HEK293 (cell line): ENCODE measurements around the gene ACE2.

Source experiments
- CTCF ChIA-PET: fragments of 350-600 bp; formaldehyde crosslinking; extraction: SDS; loops from one replicate; lab custom pipeline; 2021; ENCODE audit warnings: antibody characterized with exemption; lab: Yijun Ruan, JAX
- POLR2A ChIA-PET: fragments of 300-600 bp; formaldehyde crosslinking; extraction: SDS; loops from one replicate; lab custom pipeline; 2020; ENCODE audit warnings: antibody characterized with exemption, inconsistent platforms; lab: Yijun Ruan, JAX
- H3K27ac ChIP-seq: fragments of 200-500 bp; sonication (Bioruptor generic); 2 replicates; pipeline ENCODE4 v1.5.1; 2014; ENCODE audit warnings: low read depth, low read length, control low read depth, inconsistent platforms; ENCODE audit errors: extremely low read depth
- H3K36me3 ChIP-seq, 2 experiments: fragments of 200-500 bp in 1 of 2; sonication (Bioruptor generic) in 1 of 2; 1 replicate in 1 of 2; 2 replicates in 1 of 2; pipeline ENCODE4 v1.5.1; 2014 to 2017; ENCODE audit warnings: inconsistent platforms in 2 of 2, low read length in 2 of 2; ENCODE audit not compliant: control insufficient read depth in 2 of 2, insufficient read depth in 1 of 2
- H3K4me1 ChIP-seq: fragments of 200-500 bp; sonication (Bioruptor generic); 2 replicates; pipeline ENCODE4 v1.5.1; 2014; ENCODE audit warnings: mild to moderate bottlenecking, low read length, inconsistent platforms; ENCODE audit not compliant: control insufficient read depth, insufficient read depth
- H3K4me3 ChIP-seq: 2 replicates; pipeline ENCODE4 v1.5.1; 2011; ENCODE audit warnings: low read depth, mild to moderate bottlenecking, control low read depth, low read length, moderate library complexity
- H3K9me3 ChIP-seq: fragments of 200-500 bp; sonication (Bioruptor generic); 2 replicates; pipeline ENCODE4 v1.5.1; 2014; ENCODE audit warnings: low read depth, low read length, inconsistent platforms; ENCODE audit not compliant: control insufficient read depth, insufficient read depth
- MZF1 ChIP-seq: fragments of 450-650 bp; formaldehyde crosslinking; IDR thresholded peaks from 2 replicates; pipeline ENCODE4 v1.5.1; 2017; ENCODE audit warnings: missing biosample characterization, missing genetic modification characterization, borderline replicate concordance
- PRDM2 ChIP-seq: fragments of 450-650 bp; formaldehyde crosslinking; IDR thresholded peaks from 2 replicates; pipeline ENCODE4 v1.5.1; 2016; ENCODE audit warnings: missing biosample characterization, missing genetic modification characterization, borderline replicate concordance
- SALL2 ChIP-seq: fragments of 450-650 bp; formaldehyde crosslinking; IDR thresholded peaks from 2 replicates; pipeline ENCODE4 v1.5.0; 2017; ENCODE audit warnings: missing biosample characterization, mild to moderate bottlenecking, missing genetic modification characterization, borderline replicate concordance
- SCRT2 ChIP-seq: fragments of 450-650 bp; formaldehyde crosslinking; IDR thresholded peaks from 2 replicates; pipeline ENCODE4 v1.5.1; 2016; ENCODE audit warnings: missing biosample characterization, missing genetic modification characterization
- SP2 ChIP-seq: fragments of 450-650 bp; formaldehyde crosslinking; IDR thresholded peaks from 2 replicates; pipeline ENCODE4 v1.5.1; 2016; ENCODE audit warnings: missing biosample characterization, missing genetic modification characterization
- ZFP41 ChIP-seq: fragments of 450-650 bp; formaldehyde crosslinking; IDR thresholded peaks from 2 replicates; pipeline ENCODE4 v1.5.1; 2016; ENCODE audit warnings: missing biosample characterization, missing genetic modification characterization, borderline replicate concordance
- ZNF121 ChIP-seq: fragments of 450-650 bp; formaldehyde crosslinking; IDR thresholded peaks from 2 replicates; pipeline ENCODE4 v1.5.1; 2016; ENCODE audit warnings: missing biosample characterization, missing genetic modification characterization
- ZNF140 ChIP-seq: fragments of 450-650 bp; formaldehyde crosslinking; IDR thresholded peaks from 2 replicates; pipeline ENCODE4 v1.5.1; 2016; ENCODE audit warnings: missing biosample characterization, missing genetic modification characterization
- ZNF211 ChIP-seq: fragments of 450-650 bp; formaldehyde crosslinking; IDR thresholded peaks from 2 replicates; pipeline ENCODE4 v1.5.1; 2016; ENCODE audit warnings: low read depth, missing biosample characterization, missing genetic modification characterization
- ZNF266 ChIP-seq: fragments of 450-650 bp; formaldehyde crosslinking; IDR thresholded peaks from 2 replicates; pipeline ENCODE4 v1.5.1; 2016; ENCODE audit warnings: missing biosample characterization, missing genetic modification characterization, low read depth
- ZNF362 ChIP-seq: fragments of 450-650 bp; formaldehyde crosslinking; IDR thresholded peaks from 2 replicates; pipeline ENCODE4 v1.5.1; 2016; ENCODE audit warnings: missing biosample characterization, missing genetic modification characterization
- ZNF473 ChIP-seq: fragments of 450-650 bp; formaldehyde crosslinking; IDR thresholded peaks from 2 replicates; pipeline ENCODE4 v1.5.1; 2017; ENCODE audit warnings: missing biosample characterization, missing genetic modification characterization
- ZNF529 ChIP-seq: fragments of 450-650 bp; formaldehyde crosslinking; IDR thresholded peaks from 2 replicates; pipeline ENCODE4 v1.5.1; 2017; ENCODE audit warnings: missing genetic modification characterization, missing biosample characterization; ENCODE audit not compliant: insufficient replicate concordance
- ZNF555 ChIP-seq: fragments of 450-650 bp; formaldehyde crosslinking; conservative IDR thresholded peaks from 2 replicates; pipeline ENCODE4 v1.5.1; 2017; ENCODE audit warnings: missing biosample characterization, mild to moderate bottlenecking, missing genetic modification characterization, inconsistent platforms
- ZNF561 ChIP-seq: fragments of 450-650 bp; IDR thresholded peaks from 2 replicates; pipeline ENCODE4 v1.5.1; 2018; ENCODE audit warnings: missing biosample characterization, missing genetic modification characterization, borderline replicate concordance
- ZNF610 ChIP-seq: fragments of 450-650 bp; formaldehyde crosslinking; IDR thresholded peaks from 2 replicates; pipeline ENCODE4 v1.5.1; 2016; ENCODE audit warnings: missing biosample characterization, missing genetic modification characterization, borderline replicate concordance
- ZNF776 ChIP-seq: fragments of 450-650 bp; formaldehyde crosslinking; IDR thresholded peaks from 2 replicates; pipeline ENCODE4 v1.5.0; 2017; ENCODE audit warnings: missing biosample characterization, missing genetic modification characterization, borderline replicate concordance
- TF ChIP-seq, protein P1 (sequence below): fragments of 450-650 bp; formaldehyde crosslinking; IDR thresholded peaks from 2 replicates; pipeline ENCODE4 v1.5.1; 2016; ENCODE audit warnings: missing biosample characterization, missing genetic modification characterization
- TF ChIP-seq, protein P2 (sequence below): fragments of 450-650 bp; formaldehyde crosslinking; optimal IDR thresholded peaks from 2 replicates; pipeline ENCODE3; 2016; ENCODE audit warnings: missing biosample characterization, mild to moderate bottlenecking, missing genetic modification characterization
- TF ChIP-seq, protein P3 (sequence below): fragments of 450-650 bp; formaldehyde crosslinking; IDR thresholded peaks from 2 replicates; pipeline ENCODE4 v1.5.1; 2017; ENCODE audit warnings: missing biosample characterization, missing genetic modification characterization

Gene ACE2

DNA sequence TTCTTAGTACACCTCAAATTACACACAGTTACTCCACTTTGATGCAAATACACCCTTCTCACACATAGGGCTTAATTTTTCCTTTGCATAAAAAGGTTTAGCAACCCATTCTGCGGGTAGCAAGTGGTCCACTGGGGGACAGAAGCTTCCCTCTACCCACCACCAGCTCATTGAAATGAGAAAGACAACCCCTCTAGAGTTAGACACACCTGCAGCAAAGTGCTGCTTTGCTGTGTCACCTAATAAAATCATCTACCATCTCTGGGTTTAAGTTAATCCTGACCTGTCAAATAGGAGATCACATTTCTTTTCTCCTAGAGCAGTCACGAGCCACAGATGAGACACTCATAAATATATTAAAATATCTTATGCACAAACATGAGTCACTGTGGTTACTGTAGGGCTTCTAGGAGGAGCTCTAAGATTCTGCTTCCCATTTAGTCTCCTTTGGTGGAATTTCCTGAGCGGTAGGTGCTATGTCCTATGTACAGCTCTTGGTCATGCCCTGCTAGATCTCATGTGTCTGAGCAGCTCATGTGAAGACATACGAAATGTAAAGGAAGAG is 88.3 kb downstream of the ACE2 start (continued):
- TF ChIP-seq PRDM2 (no peak), ZFP41 (tag by site-specific recombination) (no peak), SALL2 (tag by site-specific recombination) (no peak)

DNA sequence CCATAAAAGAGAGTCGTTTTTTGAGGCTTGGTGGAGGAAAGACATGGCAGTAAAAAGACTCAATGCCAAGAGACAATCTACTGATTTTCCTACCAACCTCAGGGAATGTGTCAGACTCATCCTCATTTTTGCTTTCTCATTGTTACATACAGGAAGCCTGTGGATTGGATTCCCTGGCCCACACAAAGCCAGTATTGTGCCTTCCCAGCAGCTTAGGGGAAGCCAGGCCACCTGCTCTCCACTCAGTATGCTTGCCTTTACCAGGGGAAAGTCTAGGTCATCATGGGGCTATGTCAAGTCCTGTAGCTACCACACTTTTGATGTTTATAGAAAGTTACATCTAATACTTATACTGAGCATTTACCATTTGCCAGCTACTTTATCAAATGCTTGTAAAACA is 89.2 kb downstream of the ACE2 start:
- no peaks in the 10 kb centered on the region for H3K9me3 ChIP-seq
- TF ChIP-seq MZF1 (no peak), ZNF121 (tag by site-specific recombination) (no peak), ZNF211 (tag by site-specific recombination) (no peak), ZNF140 (tag by site-specific recombination) (no peak), ZNF776 (tag by site-specific recombination) (no peak), ZNF555 (tag by site-specific recombination) (no peak), ZNF473 (tag by site-specific recombination) (no peak), ZNF362 (tag by site-specific recombination) (no peak), SP2 (no peak), ZNF266 (tag by site-specific recombination) (no peak), ZNF561 (no peak), ZNF529 (tag by site-specific recombination) (no peak), ZNF610 (tag by site-specific recombination) (no peak), SCRT2 (tag by site-specific recombination) (no peak)
- TF ChIP-seq, protein P1, sequence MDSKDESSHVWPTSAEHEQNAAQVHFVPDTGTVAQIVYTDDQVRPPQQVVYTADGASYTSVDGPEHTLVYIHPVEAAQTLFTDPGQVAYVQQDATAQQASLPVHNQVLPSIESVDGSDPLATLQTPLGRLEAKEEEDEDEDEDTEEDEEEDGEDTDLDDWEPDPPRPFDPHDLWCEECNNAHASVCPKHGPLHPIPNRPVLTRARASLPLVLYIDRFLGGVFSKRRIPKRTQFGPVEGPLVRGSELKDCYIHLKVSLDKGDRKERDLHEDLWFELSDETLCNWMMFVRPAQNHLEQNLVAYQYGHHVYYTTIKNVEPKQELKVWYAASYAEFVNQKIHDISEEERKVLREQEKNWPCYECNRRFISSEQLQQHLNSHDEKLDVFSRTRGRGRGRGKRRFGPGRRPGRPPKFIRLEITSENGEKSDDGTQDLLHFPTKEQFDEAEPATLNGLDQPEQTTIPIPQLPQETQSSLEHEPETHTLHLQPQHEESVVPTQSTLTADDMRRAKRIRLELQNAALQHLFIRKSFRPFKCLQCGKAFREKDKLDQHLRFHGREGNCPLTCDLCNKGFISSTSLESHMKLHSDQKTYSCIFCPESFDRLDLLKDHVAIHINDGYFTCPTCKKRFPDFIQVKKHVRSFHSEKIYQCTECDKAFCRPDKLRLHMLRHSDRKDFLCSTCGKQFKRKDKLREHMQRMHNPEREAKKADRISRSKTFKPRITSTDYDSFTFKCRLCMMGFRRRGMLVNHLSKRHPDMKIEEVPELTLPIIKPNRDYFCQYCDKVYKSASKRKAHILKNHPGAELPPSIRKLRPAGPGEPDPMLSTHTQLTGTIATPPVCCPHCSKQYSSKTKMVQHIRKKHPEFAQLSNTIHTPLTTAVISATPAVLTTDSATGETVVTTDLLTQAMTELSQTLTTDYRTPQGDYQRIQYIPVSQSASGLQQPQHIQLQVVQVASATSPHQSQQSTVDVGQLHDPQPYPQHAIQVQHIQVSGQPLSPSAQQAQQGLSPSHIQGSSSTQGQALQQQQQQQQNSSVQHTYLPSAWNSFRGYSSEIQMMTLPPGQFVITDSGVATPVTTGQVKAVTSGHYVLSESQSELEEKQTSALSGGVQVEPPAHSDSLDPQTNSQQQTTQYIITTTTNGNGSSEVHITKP, result no peak
- TF ChIP-seq, protein P2, sequence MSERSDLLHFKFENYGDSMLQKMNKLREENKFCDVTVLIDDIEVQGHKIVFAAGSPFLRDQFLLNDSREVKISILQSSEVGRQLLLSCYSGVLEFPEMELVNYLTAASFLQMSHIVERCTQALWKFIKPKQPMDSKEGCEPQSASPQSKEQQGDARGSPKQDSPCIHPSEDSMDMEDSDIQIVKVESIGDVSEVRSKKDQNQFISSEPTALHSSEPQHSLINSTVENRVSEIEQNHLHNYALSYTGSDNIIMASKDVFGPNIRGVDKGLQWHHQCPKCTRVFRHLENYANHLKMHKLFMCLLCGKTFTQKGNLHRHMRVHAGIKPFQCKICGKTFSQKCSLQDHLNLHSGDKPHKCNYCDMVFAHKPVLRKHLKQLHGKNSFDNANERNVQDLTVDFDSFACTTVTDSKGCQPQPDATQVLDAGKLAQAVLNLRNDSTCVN, result no peak
- TF ChIP-seq, protein P3, sequence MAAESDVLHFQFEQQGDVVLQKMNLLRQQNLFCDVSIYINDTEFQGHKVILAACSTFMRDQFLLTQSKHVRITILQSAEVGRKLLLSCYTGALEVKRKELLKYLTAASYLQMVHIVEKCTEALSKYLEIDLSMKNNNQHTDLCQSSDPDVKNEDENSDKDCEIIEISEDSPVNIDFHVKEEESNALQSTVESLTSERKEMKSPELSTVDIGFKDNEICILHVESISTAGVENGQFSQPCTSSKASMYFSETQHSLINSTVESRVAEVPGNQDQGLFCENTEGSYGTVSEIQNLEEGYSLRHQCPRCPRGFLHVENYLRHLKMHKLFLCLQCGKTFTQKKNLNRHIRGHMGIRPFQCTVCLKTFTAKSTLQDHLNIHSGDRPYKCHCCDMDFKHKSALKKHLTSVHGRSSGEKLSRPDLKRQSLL, result no peak
- no peaks in the 10 kb centered on the region for H3K4me1 ChIP-seq
- no peak overlapping the region for H3K4me3 ChIP-seq
- POLR2A ChIA-PET, result no interaction called here
- no peaks in the 10 kb centered on the region for H3K36me3 ChIP-seq
- CTCF ChIA-PET, result interaction anchor here (3.2 kb wide), 1 partner anchor 13 kb away, joined by 14 read pairs; no protein-coding TSS in a partner anchor
- no peak overlapping the region for H3K27ac ChIP-seq
